CD4-positive, alpha-beta T cell treated with Interleukin-2 at 100 ng/mL for 4 hours (primary cell): ENCODE measurements around the gene WDR88.
"Not testable (repeated sequence)": the region's sequence is repeated elsewhere in the genome, so short reads cannot be mapped to it uniquely, and the experiment has no call there.

Source experiments
- DNase-seq: peaks from one replicate; pipeline ENCODE4 v3.0.0-alpha.2; 2020; ENCODE audit warnings: low spot score

Gene WDR88

DNA sequence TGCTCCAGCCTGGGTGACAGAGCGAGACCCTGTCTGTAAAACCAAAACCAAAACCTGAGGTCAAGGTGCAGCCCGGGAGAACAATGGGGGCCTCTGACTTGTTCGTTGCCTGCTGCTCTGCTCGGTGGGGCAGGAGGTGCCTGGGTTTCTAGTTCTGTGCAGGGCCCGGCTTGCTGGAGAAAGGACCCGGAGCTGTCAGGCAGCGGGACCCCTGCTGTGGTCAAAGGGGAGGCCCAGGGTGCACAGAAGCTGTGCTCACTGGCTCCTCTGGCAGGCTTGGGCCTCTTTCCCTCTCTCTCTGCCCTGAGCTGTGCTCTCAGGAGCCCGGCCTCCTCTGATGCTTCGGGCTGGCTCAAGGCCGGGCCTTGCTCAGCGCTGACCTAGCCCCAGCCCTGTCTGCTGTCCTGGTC lies 65.7 kb downstream of the WDR88 start:
- DNase-seq = no peak

DNA sequence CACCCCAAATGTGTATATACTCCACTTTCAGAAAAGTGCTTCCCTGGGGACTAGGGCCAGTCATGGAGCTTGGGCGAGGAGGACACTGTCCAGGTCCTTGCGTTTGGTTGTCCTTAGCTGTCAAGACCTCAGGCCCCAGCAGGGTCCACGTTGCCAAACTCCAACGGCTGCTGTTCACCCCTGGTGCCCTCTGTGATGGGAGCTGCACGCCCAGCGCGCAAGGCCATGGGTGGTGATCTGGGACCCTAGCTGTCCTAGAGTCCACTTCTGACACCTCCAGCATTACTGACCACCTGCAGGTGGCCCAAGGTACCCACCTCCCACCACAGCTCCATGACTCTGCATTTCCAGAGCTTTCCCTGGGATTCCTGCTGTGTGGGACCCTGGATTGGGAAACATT lies 66.3 kb downstream of the WDR88 start:
- DNase-seq = no peak

GRCh38 chr19:33199441-33200265 lies 67.7 kb downstream of the WDR88 start:
- no peak for DNase-seq

DNA sequence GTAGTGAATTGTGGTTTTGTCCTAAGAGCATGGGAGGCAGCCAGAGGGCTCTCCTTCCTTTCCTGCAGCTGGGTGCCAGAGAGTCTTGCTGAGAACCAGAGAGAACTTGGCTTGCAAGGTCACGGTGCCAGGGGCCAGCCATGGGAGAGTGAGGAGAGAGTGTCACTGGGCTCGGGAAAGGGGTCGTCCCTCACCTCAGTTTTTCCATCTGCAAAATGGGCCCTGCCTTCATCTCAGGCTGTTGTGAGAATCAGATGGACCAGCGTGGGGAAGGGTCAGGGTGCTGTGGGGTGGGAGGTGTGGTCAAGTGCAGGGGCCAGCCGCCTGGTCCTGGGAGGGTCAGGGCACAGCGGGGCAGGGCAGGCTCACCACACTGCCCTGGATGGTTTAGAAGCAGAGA lies 69.6 kb downstream of the WDR88 start:
- DNase-seq = no peak

DNA sequence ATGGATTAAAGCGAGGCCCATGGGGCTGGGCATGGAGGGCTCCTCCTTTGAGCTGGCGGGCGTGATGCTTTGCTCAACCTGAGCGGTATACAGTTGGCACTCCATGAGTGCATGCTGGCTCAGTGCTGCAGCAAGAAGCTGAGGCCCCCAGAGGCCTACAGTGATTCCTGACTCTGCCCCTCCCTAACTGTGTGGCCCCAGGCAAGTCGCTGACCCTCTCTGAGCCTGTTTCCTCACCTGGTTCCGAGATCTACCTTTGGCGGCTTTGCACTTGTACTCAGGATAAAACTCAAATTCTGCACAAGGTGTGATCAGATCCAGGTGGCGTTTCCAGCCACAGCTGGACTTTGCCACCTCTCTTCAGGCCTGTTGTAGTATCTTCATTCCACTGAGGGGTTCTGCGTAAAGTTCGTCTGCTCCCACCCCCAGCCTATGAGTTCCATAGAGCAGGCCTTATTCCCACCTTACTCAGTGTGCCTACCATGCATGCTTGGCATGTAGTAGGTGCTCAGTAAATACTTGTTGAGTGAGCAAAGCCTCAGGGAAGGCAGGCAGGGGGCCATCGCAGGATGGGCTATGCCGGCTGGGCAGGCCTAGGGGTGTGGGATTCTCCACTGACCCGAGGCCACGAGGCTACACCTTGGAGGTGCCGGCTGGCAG lies 70.1 kb downstream of the WDR88 start:
- DNase-seq = no peak

GRCh38 chr19:33202546-33203507 lies 70.9 kb downstream of the WDR88 start:
- no peak for DNase-seq

GRCh38 chr19:33203529-33203928 lies 71.6 kb downstream of the WDR88 start:
- DNase-seq = no peak

GRCh38 chr19:33204136-33204973 lies 72.4 kb downstream of the WDR88 start:
- DNase-seq = no peak

- no peak for DNase-seq
Observed at GRCh38 chr19:33205110-33205509, 73.2 kb downstream of the WDR88 start.

DNA sequence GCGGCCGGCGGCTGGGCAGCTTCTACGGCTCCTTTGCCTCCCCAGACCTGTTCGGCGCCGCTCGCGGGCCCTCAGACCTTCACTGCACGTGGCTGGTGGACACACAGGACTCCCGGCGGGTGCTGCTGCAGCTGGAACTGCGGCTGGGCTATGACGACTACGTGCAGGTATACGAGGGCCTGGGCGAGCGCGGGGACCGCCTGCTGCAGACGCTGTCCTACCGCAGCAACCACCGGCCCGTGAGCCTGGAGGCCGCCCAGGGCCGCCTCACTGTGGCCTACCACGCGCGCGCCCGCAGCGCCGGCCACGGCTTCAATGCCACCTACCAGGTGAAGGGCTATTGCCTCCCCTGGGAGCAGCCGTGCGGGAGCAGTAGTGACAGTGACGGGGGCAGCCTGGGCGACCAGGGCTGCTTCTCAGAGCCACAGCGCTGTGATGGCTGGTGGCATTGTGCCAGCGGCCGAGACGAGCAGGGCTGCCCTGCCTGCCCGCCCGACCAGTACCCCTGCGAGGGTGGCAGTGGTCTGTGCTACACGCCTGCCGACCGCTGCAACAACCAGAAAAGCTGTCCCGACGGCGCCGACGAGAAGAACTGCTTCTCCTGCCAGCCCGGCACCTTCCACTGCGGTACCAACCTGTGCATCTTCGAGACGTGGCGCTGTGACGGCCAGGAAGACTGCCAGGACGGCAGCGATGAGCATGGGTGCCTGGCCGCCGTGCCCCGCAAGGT lies 73.8 kb downstream of the WDR88 start:
- no peak for DNase-seq

GRCh38 chr19:33206261-33207039 lies 74.5 kb downstream of the WDR88 start:
- DNase-seq = no peak

- DNase-seq = no peak
Observed at GRCh38 chr19:33207040-33207620, 75.2 kb downstream of the WDR88 start.

- no peak for DNase-seq
Observed at GRCh38 chr19:33207903-33208302, 76.0 kb downstream of the WDR88 start.

GRCh38 chr19:33208371-33208895 lies 76.5 kb downstream of the WDR88 start:
- no peak for DNase-seq

DNA sequence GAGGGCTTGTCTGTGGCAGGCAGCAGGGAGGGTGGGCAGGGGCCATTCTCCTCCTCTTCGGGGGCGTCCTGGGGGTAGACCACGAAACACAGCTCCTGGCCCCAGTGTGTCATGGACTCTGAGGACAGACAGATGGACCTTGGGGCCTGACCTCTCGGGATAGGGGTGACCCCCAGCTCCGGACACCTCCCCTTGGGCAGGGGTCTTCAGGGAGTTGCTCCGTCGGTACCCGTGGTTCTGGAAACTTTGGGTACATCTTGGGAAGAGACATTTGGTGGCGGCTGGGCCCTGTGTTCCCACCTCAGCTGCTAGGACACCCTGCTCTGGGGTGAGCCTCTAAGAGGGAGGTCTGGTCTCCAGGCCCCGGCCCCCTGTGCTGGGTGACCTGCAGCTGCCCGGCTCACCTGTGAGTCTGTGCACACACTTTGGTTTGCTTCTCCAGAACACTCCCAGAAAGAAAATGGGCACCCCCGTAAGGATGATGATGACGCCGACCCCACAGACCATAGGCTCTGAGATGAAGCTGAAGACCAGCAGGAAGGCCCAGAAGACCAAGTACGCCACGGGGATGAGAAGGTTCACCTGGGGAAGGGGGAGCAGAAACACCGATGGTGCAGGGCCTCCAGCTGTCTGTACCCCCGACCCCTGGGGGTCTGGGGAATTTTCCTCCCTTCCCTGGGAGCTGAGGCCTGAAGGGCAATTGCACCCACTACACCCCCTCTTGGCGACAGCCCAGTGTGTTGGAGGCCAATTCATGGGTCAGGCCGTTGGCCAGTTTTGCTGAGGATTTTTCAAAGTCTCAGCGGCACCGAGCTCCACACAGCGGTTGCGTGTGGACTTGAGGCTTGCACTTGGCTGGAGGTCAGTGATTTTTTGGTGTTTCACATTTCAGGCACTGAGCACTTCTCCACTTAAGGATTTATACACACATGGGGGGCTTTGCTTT lies 77.3 kb downstream of the WDR88 start:
- DNase-seq = no peak

DNA sequence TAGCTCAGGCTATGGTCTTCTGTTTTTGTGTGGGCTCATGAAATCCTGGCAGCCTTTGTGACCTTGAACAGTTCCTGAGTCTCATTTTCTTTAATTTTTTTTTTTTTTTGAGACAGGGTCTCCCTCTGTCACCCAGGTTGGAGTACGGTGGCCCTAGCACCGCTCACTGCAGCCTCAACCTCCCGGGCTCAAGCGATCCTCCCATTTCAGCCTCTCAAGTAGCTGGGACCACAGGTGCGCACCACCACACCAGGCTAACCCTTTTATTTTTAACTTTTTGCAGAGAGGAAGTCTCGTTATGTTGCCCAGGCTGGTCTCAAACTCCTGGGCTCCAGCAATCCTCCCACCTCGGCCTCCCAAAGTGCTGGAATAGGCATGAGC lies 77.9 kb downstream of the WDR88 start:
- DNase-seq = not testable (repeated sequence)

DNA sequence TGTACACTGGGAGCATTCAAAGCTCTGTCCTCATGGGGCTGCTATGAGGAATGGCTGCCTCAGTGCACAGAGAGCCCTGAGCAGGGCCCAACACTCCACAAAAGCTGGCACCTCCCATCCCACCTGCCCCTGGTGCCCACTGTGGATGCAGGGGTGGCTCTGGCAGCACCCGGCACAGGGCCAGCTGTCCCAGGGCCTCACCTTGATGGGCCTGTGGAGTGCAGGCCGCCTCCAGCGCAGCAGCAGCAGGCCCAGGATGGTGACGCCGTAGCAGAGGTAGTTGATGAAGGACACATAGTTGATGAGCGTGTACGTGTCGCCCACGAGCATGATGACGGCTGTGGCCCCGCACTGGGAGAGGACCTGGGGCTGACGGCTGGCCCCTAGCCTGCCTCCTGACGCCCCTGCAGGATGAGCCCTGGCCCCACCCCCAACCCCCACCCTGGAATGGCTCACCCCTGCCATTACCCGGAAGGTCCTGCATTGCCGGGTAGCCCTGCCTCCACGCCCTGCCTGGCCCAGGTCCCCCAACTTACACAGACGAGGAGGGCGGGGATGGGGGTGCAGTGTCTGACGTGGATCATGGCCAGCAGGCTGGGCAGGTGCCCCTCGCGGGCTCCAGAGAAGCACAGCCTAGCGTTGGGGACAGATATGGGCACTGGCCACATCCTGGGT lies 78.5 kb downstream of the WDR88 start:
- no peak for DNase-seq
